Glutamatergic neuron (in vitro differentiated cells): ENCODE data around the gene TAF9B. TPM values are rescaled to one million over a fixed set of nuclear protein-coding genes. Genes with fewer than 3 reads are reported as not detected.

ENCODE experiments used
- DNase-seq: peaks from one replicate; pipeline ENCODE4 v3.0.0; 2022
- H3K27ac Mint-ChIP-seq: one replicate; pipeline ENCODE4 v1.8.0; 2020; ENCODE audit warnings: mild to moderate bottlenecking, mixed read lengths, inconsistent platforms; ENCODE audit not compliant: unreplicated experiment
- H3K27me3 Mint-ChIP-seq: one replicate; pipeline ENCODE4 v1.8.0; 2020; ENCODE audit warnings: mild to moderate bottlenecking, moderate library complexity, mixed read lengths, inconsistent platforms; ENCODE audit not compliant: unreplicated experiment
- H3K36me3 Mint-ChIP-seq: one replicate; pipeline ENCODE4 v1.8.0; 2020; ENCODE audit warnings: mild to moderate bottlenecking, mixed read lengths, inconsistent platforms; ENCODE audit not compliant: unreplicated experiment
- H3K4me1 Mint-ChIP-seq: one replicate; pipeline ENCODE4 v1.8.0; 2020; ENCODE audit warnings: mild to moderate bottlenecking, low read depth, mixed read lengths, inconsistent platforms; ENCODE audit not compliant: unreplicated experiment
- H3K4me3 Mint-ChIP-seq: one replicate; pipeline ENCODE4 v1.8.0; 2020; ENCODE audit warnings: mild to moderate bottlenecking, mixed read lengths, inconsistent platforms; ENCODE audit not compliant: unreplicated experiment
- H3K9me3 Mint-ChIP-seq: one replicate; pipeline ENCODE4 v1.8.0; 2020; ENCODE audit warnings: mild to moderate bottlenecking, moderate library complexity, mixed read lengths, inconsistent platforms; ENCODE audit not compliant: unreplicated experiment
- long read RNA-seq: library from polyadenylated mRNA; unstranded; transcript quantifications from one replicate; pipeline ENCODE4 v2.0.0, GENCODE V29; 2020; ENCODE audit not compliant: unreplicated experiment
- total RNA-seq: library from RNA; stranded (reverse); fragmentation: NEBNext Ultra II Directional; extraction: Animal tissue kit (Norgen Biotek cat#: 25700); gene quantifications from one replicate; pipeline ENCODE4 v1.2.1, GENCODE V29; 2021; ENCODE audit not compliant: unreplicated experiment
- TF ChIP-seq, protein P1 (sequence below): fragments of 200-600 bp; sonication (generic); IDR thresholded peaks from one replicate; pipeline ENCODE4 v1.5.0; 2021; ENCODE audit not compliant: partially characterized antibody, unreplicated experiment

The TAF9B gene, protein sequence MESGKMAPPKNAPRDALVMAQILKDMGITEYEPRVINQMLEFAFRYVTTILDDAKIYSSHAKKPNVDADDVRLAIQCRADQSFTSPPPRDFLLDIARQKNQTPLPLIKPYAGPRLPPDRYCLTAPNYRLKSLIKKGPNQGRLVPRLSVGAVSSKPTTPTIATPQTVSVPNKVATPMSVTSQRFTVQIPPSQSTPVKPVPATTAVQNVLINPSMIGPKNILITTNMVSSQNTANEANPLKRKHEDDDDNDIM
- total RNA-seq = 30.4 TPM
- long read RNA-seq, transcript TAF9B-201 (7 exons, 2,713 nt) = major isoform, 16 of 25 reads
- long read RNA-seq, partial matches to known transcripts = 0 of 25 reads
- long read RNA-seq, other reads (novel, unspliced or antisense) = 9 of 25 reads

DNA sequence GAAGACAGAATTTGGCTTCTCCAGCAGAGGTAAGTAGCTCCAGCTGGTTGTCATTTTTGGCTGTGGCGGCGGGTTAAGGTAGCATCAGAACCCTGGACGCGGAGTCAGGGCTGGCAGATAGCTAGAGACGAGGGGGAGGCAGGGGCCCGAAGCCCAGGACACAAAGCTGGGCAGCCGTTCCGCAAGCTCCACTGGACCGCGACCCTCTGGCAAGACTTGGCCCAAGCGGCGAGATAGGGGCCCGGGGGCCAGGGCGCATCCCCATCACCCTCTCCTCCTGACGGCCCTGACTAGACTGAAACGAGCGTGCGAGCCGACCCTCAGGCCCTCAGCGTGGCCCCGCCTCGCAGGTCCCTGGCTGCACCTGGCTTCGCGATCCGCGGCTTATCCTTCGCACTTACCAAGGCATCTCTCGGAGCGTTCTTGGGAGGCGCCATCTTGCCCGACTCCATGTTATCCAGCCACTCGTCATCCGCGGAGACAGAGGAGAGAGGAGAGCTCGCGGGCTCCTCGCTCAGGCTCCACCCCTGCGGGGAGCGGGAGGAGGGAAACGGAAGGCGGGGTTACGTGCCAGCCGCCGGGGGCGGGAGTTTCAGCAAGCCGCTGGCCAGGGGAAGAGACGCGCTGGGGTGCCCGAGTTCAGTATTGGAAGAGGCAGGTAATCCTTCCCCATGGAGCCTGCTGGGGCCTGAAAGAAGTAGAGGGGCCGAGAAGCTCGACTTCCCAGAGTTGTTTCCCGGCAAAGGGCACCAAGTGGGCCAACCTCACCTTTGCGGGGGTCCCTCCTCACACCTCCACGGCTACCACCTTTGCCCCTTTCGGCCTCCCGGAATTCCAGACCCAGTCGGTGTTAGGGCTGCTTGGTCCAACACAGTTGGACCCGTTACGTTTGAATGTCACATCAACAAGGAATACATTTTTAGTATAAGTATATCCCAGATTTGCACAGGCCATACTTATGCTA lies at the start of gene TAF9B:
Gene TAF9B (minus strand): TSS at position 491 of the 964 bp plus-strand sequence. CDS start 39 bp downstream, at position 452.
- H3K27me3 Mint-ChIP-seq = peaks cover 5% of the 10 kb centered on the region
- peak; percentile 81 for DNase-seq
- peaks cover 5% of the 10 kb centered on the region for H3K36me3 Mint-ChIP-seq
- H3K9me3 Mint-ChIP-seq = peaks cover 3% of the 10 kb centered on the region
- TF ChIP-seq, protein P1, sequence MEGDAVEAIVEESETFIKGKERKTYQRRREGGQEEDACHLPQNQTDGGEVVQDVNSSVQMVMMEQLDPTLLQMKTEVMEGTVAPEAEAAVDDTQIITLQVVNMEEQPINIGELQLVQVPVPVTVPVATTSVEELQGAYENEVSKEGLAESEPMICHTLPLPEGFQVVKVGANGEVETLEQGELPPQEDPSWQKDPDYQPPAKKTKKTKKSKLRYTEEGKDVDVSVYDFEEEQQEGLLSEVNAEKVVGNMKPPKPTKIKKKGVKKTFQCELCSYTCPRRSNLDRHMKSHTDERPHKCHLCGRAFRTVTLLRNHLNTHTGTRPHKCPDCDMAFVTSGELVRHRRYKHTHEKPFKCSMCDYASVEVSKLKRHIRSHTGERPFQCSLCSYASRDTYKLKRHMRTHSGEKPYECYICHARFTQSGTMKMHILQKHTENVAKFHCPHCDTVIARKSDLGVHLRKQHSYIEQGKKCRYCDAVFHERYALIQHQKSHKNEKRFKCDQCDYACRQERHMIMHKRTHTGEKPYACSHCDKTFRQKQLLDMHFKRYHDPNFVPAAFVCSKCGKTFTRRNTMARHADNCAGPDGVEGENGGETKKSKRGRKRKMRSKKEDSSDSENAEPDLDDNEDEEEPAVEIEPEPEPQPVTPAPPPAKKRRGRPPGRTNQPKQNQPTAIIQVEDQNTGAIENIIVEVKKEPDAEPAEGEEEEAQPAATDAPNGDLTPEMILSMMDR = no peak
- peak within 1 kb of the TSS; percentile 92 for H3K27ac Mint-ChIP-seq
- no peaks in the 10 kb centered on the region for H3K4me1 Mint-ChIP-seq
- H3K4me3 Mint-ChIP-seq = peak within 1 kb of the TSS; percentile 87

DNA sequence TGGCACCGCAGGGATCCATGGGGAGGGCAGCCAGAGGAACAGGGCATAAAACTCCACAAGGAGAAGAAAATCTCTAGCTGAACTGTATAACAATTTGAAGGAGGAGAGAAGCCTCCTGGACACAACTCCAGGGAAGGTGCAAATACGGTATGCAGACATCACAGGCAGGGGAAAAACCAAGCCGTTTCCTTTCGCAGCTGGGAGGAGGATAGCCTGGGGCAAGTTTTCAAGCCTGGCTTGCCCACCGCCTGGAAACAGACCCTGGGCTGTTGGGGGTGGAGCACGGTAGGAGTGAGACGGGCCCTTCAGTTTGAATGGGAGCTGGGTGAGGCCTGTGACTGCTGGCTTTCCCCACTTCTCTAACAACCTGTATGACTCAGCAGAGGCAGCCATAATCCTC lies 43.4 kb upstream of the TAF9B start:
- H3K36me3 Mint-ChIP-seq = no peaks in the 10 kb centered on the region
- H3K4me3 Mint-ChIP-seq = no peak overlapping the region
- no peak overlapping the region for H3K27ac Mint-ChIP-seq
- no peak for DNase-seq
- H3K4me1 Mint-ChIP-seq = no peaks in the 10 kb centered on the region
- TF ChIP-seq, protein P1 = no peak
- H3K27me3 Mint-ChIP-seq = no peaks in the 10 kb centered on the region
- H3K9me3 Mint-ChIP-seq = peaks cover 4% of the 10 kb centered on the region

DNA sequence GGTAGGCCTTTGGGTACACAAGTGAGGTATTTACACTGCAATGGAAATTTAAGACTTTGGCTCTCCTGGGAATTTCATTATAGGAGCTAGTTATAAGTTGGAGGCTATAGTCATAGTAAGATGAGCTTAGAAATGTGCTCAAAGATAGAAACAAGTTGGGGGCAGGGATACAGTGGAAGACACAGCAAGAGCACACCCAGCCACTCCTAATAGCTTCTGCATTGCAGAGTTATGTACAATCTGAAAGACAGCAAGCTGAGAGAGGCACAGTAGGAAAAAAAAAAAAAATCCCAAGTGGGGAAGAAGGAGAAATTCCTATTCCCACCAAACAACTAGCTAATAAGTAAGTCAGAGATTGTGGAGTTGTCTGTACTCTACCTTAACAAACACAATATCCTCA lies 41.9 kb upstream of the TAF9B start:
- TF ChIP-seq, protein P1 = no peak
- Mint-ChIP-seq H3K9me3 (peaks cover 4% of the 10 kb centered on the region), H3K4me3 (no peak overlapping the region), H3K27me3 (no peaks in the 10 kb centered on the region), H3K36me3 (no peaks in the 10 kb centered on the region), H3K4me1 (no peaks in the 10 kb centered on the region), H3K27ac (no peak overlapping the region)
- no peak for DNase-seq

DNA sequence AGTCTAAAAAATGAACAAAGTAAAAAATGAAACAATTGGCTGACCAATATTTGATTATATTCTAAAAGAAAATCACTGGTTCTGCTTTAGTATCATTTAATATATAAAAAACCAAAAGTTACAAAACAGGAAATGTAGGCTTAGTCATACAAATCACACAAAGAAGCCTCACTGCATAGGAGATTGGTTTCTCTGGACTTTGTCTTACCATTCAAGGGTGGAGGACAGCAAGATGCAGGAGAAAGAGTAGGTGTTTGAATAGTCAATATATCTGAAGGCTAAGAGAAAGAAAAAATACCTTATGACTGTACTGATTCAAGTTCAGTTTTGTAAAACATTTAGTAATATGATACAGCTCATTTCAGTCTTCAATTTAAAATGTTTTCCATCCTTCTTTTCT lies 28.6 kb upstream of the TAF9B start:
- Mint-ChIP-seq H3K4me3 (no peak overlapping the region), H3K4me1 (no peaks in the 10 kb centered on the region), H3K36me3 (no peaks in the 10 kb centered on the region), H3K27me3 (no peaks in the 10 kb centered on the region), H3K27ac (no peak overlapping the region), H3K9me3 (no peaks in the 10 kb centered on the region)
- no peak for DNase-seq
- TF ChIP-seq, protein P1 = no peak
